ENCODE data around the gene MED29. TPM values are rescaled to one million over a fixed set of nuclear protein-coding genes. Genes with fewer than 3 reads are reported as not detected.

Gene MED29
- total and polyA plus RNA-seq, 2 of the 13 experiments (the other 11 are each of a cell fraction or from before 2014, with no cell fraction given) = 14.0 to 19.7 TPM

DNA sequence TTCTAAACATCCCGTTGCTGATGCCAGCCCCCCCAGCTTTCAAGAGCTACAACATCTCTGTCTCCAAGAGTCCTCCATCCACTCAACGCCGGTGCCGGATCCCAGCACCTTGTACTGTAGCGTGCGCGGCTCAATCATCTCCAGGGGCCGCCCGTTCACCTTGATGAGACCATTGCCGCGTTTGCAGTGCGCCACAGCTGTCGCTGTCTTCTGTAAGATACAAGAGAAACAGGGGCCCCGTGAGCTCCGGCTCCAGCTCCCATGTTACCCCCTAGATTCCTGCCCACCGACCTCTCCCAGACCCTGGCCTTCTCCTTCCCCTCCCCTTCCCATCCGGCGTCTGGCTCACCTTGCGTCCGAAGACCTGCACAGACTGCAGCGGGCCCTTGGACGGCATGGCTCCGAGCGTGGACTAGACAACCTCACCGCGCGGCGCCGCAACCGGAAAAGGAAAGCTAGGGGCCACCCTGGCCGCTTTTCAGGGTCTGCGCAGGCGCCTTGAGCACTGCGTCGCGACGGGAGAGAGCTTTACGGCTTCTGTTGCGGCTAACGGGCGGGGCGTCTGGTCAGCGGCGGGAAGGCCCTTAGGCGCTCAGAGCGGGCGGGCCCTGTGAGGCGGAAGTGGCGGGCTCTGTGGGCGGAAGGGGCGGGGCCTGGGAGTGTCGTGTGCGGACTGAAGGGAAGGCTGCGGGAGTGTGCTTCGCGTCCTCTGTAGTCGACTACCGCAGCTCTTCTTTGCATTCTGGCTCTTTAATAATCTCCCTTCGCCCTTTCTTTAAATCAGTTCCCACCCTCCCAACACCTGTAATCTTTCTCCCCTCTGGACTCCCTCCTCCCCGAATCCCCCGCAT is 44.5 kb downstream of the MED29 start, which contains the start of gene RPS16 (continued):
- no peak for TF ChIP-seq ZNF562 (CRISPR knock-in tag; IDR thresholded peaks at IDR 0.05; ENCODE audit: borderline replicate concordance)
- TF ChIP-seq ZNF232 (CRISPR knock-in tag; IDR thresholded peaks at IDR 0.05; ENCODE audit: borderline replicate concordance) = 0 out of 2 replicates have a peak, but pooled peaks have one; percentile 70
- TF ChIP-seq, protein P1, sequence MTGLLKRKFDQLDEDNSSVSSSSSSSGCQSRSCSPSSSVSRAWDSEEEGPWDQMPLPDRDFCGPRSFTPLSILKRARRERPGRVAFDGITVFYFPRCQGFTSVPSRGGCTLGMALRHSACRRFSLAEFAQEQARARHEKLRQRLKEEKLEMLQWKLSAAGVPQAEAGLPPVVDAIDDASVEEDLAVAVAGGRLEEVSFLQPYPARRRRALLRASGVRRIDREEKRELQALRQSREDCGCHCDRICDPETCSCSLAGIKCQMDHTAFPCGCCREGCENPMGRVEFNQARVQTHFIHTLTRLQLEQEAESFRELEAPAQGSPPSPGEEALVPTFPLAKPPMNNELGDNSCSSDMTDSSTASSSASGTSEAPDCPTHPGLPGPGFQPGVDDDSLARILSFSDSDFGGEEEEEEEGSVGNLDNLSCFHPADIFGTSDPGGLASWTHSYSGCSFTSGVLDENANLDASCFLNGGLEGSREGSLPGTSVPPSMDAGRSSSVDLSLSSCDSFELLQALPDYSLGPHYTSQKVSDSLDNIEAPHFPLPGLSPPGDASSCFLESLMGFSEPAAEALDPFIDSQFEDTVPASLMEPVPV (CRISPR knock-in tag; IDR thresholded peaks at IDR 0.05) = no peak
- TF ChIP-seq FOXK2 (IDR thresholded peaks at IDR 0.05) = 0 out of 2 replicates have a peak, but pooled peaks have one; percentile 31
- TF ChIP-seq KLF11 (CRISPR knock-in tag; IDR thresholded peaks at IDR 0.05) = peak; percentile 57; the same call in 1 of the 2 replicates
- TF ChIP-seq ISX (CRISPR knock-in tag; conservative IDR thresholded peaks at IDR 0.05) = no peak
- TF ChIP-seq ZEB1 (IDR thresholded peaks at IDR 0.05; ENCODE audit: insufficient replicate concordance, low read depth) = no peak
- TF ChIP-seq YEATS2 (CRISPR knock-in tag; IDR thresholded peaks at IDR 0.05; ENCODE audit: borderline replicate concordance) = peak; percentile 100
- TF ChIP-seq SAFB2 (CRISPR knock-in tag; IDR thresholded peaks at IDR 0.05; ENCODE audit: borderline replicate concordance, low read depth) = no peak
- TF ChIP-seq, protein P2, sequence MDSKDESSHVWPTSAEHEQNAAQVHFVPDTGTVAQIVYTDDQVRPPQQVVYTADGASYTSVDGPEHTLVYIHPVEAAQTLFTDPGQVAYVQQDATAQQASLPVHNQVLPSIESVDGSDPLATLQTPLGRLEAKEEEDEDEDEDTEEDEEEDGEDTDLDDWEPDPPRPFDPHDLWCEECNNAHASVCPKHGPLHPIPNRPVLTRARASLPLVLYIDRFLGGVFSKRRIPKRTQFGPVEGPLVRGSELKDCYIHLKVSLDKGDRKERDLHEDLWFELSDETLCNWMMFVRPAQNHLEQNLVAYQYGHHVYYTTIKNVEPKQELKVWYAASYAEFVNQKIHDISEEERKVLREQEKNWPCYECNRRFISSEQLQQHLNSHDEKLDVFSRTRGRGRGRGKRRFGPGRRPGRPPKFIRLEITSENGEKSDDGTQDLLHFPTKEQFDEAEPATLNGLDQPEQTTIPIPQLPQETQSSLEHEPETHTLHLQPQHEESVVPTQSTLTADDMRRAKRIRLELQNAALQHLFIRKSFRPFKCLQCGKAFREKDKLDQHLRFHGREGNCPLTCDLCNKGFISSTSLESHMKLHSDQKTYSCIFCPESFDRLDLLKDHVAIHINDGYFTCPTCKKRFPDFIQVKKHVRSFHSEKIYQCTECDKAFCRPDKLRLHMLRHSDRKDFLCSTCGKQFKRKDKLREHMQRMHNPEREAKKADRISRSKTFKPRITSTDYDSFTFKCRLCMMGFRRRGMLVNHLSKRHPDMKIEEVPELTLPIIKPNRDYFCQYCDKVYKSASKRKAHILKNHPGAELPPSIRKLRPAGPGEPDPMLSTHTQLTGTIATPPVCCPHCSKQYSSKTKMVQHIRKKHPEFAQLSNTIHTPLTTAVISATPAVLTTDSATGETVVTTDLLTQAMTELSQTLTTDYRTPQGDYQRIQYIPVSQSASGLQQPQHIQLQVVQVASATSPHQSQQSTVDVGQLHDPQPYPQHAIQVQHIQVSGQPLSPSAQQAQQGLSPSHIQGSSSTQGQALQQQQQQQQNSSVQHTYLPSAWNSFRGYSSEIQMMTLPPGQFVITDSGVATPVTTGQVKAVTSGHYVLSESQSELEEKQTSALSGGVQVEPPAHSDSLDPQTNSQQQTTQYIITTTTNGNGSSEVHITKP (CRISPR knock-in tag; IDR thresholded peaks at IDR 0.05; ENCODE audit: low read depth) = peak; percentile 31; the same call in 1 of the 2 replicates
- peak; percentile 74; the same call in 1 of the 2 replicates for TF ChIP-seq ZNF780A (CRISPR knock-in tag; IDR thresholded peaks at IDR 0.05)
- TF ChIP-seq SMARCE1 (IDR thresholded peaks at IDR 0.05; ENCODE audit: borderline replicate concordance) = no peak
- TF ChIP-seq MTA3 (CRISPR knock-in tag; IDR thresholded peaks at IDR 0.05) = no peak
- no peak for TF ChIP-seq SMC3 (IDR thresholded peaks at IDR 0.05; ENCODE audit: low read length)
- TF ChIP-seq, protein P3, sequence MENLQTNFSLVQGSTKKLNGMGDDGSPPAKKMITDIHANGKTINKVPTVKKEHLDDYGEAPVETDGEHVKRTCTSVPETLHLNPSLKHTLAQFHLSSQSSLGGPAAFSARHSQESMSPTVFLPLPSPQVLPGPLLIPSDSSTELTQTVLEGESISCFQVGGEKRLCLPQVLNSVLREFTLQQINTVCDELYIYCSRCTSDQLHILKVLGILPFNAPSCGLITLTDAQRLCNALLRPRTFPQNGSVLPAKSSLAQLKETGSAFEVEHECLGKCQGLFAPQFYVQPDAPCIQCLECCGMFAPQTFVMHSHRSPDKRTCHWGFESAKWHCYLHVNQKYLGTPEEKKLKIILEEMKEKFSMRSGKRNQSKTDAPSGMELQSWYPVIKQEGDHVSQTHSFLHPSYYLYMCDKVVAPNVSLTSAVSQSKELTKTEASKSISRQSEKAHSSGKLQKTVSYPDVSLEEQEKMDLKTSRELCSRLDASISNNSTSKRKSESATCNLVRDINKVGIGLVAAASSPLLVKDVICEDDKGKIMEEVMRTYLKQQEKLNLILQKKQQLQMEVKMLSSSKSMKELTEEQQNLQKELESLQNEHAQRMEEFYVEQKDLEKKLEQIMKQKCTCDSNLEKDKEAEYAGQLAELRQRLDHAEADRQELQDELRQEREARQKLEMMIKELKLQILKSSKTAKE (CRISPR knock-in tag; IDR thresholded peaks at IDR 0.05; ENCODE audit: borderline replicate concordance) = peak; percentile 73; the same call in 1 of the 2 replicates
- 0 out of 2 replicates have a peak, but pooled peaks have one; percentile 70 for TF ChIP-seq ZNF138 (CRISPR knock-in tag; IDR thresholded peaks at IDR 0.05; ENCODE audit: low read depth)
- TF ChIP-seq, protein P4, sequence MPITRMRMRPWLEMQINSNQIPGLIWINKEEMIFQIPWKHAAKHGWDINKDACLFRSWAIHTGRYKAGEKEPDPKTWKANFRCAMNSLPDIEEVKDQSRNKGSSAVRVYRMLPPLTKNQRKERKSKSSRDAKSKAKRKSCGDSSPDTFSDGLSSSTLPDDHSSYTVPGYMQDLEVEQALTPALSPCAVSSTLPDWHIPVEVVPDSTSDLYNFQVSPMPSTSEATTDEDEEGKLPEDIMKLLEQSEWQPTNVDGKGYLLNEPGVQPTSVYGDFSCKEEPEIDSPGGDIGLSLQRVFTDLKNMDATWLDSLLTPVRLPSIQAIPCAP (CRISPR knock-in tag; IDR thresholded peaks at IDR 0.05; ENCODE audit: low read depth) = 0 out of 2 replicates have a peak, but pooled peaks have one; percentile 64
- no peak for TF ChIP-seq PRMT3 (CRISPR knock-in tag; IDR thresholded peaks at IDR 0.05; ENCODE audit: borderline replicate concordance, low read depth)
- TF ChIP-seq, protein P5, sequence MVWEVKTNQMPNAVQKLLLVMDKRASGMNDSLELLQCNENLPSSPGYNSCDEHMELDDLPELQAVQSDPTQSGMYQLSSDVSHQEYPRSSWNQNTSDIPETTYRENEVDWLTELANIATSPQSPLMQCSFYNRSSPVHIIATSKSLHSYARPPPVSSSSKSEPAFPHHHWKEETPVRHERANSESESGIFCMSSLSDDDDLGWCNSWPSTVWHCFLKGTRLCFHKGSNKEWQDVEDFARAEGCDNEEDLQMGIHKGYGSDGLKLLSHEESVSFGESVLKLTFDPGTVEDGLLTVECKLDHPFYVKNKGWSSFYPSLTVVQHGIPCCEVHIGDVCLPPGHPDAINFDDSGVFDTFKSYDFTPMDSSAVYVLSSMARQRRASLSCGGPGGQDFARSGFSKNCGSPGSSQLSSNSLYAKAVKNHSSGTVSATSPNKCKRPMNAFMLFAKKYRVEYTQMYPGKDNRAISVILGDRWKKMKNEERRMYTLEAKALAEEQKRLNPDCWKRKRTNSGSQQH (CRISPR knock-in tag; IDR thresholded peaks at IDR 0.05; ENCODE audit: low read depth) = peak; percentile 88

Data from HepG2 (cell line).